Esophagus muscularis mucosa (tissue), 3 donors: ENCODE measurements around the gene FPR3.

ENCODE experiments used
- CTCF ChIP-seq, 3 experiments: fragments of 200-600 bp in 2 of 3; fragments of 450-650 bp in 1 of 3; sonication (generic) in 2 of 3; IDR thresholded peaks; one replicate each; pipeline ENCODE4 v1.5.1; 2017 to 2019; ENCODE audit warnings: antibody characterized with exemption in 3 of 3, mild to moderate bottlenecking in 2 of 3, moderate library complexity in 1 of 3
- POLR2A ChIP-seq: fragments of 450-650 bp; IDR thresholded peaks from one replicate; pipeline ENCODE4 v1.6.1; 2017; ENCODE audit warnings: antibody characterized with exemption, moderate library complexity, mild to moderate bottlenecking, low read depth

GRCh38 chr19:51750400-51751094 lies 44.4 kb upstream of the FPR3 start:
- TF ChIP-seq CTCF (IDR thresholded peaks at IDR 0.05), result no peak
- no peak for TF ChIP-seq POLR2A
